HG03108 (cell line): Measurements from ENCODE around the gene MUC5B.
"Not testable (repeated sequence)": the region's sequence is repeated elsewhere in the genome, so short reads cannot be mapped to it uniquely, and the experiment has no call there.

ENCODE experiments used
- ATAC-seq: cut with Tn5 transposase; IDR thresholded peaks from one replicate; pipeline ENCODE4 v1.9.1; 2021; ENCODE audit warnings: moderate library complexity; ENCODE audit not compliant: unreplicated experiment

Gene MUC5B

DNA sequence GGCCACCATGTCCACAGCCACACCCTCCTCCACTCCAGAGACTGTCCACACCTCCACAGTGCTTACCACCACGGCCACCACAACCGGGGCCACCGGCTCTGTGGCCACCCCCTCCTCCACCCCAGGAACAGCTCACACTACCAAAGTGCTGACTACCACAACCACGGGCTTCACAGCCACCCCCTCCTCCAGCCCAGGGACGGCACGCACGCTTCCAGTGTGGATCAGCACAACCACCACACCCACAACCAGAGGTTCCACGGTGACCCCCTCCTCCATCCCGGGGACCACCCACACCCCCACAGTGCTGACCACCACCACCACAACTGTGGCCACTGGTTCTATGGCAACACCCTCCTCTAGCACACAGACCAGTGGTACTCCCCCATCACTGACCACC is 21.7 kb downstream of the MUC5B start:
- not testable (repeated sequence) for ATAC-seq

GRCh38 chr11:1245717-1246116 is 22.9 kb downstream of the MUC5B start:
- ATAC-seq: not testable (repeated sequence)

DNA sequence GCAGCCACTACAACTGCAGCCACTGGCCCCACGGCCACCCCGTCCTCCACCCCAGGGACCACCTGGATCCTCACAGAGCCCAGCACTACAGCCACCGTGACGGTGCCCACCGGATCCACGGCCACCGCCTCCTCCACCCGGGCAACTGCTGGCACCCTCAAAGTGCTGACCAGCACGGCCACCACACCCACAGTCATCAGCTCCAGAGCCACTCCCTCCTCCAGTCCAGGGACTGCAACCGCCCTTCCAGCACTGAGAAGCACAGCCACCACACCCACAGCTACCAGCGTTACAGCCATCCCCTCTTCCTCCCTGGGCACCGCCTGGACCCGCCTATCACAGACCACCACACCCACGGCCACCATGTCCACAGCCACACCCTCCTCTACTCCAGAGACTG is 23.4 kb downstream of the MUC5B start:
- ATAC-seq: not testable (repeated sequence)

- not testable (repeated sequence) for ATAC-seq
Observed at GRCh38 chr11:1247026-1247425, 24.2 kb downstream of the MUC5B start.

DNA sequence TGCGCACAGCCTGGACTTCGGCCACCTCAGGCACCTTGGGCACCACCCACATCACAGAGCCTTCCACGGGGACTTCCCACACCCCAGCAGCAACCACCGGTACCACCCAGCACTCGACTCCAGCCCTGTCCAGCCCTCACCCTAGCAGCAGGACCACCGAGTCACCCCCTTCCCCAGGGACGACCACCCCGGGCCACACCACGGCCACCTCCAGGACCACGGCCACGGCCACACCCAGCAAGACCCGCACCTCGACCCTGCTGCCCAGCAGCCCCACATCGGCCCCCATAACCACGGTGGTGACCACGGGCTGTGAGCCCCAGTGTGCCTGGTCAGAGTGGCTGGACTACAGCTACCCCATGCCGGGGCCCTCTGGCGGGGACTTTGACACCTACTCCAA is 26.1 kb downstream of the MUC5B start:
- ATAC-seq: not testable (repeated sequence)

DNA sequence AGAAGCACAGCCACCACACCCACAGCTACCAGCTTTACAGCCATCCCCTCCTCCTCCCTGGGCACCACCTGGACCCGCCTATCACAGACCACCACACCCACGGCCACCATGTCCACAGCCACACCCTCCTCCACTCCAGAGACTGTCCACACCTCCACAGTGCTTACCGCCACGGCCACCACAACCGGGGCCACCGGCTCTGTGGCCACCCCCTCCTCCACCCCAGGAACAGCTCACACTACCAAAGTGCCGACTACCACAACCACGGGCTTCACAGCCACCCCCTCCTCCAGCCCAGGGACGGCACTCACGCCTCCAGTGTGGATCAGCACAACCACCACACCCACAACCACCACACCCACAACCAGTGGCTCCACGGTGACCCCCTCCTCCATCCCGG is 27.5 kb downstream of the MUC5B start:
- not testable (repeated sequence) for ATAC-seq

DNA sequence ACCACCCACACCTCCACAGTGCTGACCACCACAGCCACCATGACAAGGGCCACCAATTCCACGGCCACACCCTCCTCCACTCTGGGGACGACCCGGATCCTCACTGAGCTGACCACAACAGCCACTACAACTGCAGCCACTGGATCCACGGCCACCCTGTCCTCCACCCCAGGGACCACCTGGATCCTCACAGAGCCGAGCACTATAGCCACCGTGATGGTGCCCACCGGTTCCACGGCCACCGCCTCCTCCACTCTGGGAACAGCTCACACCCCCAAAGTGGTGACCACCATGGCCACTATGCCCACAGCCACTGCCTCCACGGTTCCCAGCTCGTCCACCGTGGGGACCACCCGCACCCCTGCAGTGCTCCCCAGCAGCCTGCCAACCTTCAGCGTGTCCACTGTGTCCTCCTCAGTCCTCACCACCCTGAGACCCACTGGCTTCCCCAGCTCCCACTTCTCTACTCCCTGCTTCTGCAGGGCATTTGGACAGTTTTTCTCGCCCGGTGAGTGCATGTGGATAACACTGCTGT is 28.4 kb downstream of the MUC5B start:
- ATAC-seq: no peak

- ATAC-seq: no peak
Observed at GRCh38 chr11:1252371-1253102, 29.7 kb downstream of the MUC5B start.

- ATAC-seq: no peak
Observed at GRCh38 chr11:1253103-1253485, 30.2 kb downstream of the MUC5B start.

GRCh38 chr11:1254086-1254648 is 31.3 kb downstream of the MUC5B start:
- no peak for ATAC-seq

- no peak for ATAC-seq
Observed at GRCh38 chr11:1254733-1255132, 31.9 kb downstream of the MUC5B start.

- ATAC-seq: no peak
Observed at GRCh38 chr11:1255151-1255550, 32.3 kb downstream of the MUC5B start.

- no peak for ATAC-seq
Observed at GRCh38 chr11:1256257-1257045, 33.6 kb downstream of the MUC5B start.

GRCh38 chr11:1257366-1257765 is 34.5 kb downstream of the MUC5B start:
- ATAC-seq: no peak

DNA sequence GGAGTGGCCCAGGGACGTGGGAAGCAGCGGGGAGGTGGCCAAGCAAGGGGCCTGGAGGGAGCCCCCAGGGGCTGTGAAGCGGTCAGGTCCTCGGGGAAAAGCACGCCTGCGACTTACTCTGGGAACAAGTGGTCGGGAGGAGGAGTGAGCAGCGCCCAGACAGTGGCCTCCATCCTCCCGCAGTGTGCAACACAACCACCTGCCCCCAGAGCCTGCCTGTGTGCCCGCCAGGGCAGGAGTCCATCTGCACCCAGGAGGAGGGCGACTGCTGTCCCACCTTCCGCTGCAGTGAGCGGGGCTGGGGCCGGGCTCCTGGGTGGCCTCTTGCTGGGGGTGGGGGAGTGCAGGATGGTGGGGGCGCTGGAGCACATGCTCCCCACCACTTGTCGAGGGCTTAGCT is 35.0 kb downstream of the MUC5B start:
- ATAC-seq: no peak

GRCh38 chr11:1258401-1259075 is 35.7 kb downstream of the MUC5B start:
- no peak for ATAC-seq

DNA sequence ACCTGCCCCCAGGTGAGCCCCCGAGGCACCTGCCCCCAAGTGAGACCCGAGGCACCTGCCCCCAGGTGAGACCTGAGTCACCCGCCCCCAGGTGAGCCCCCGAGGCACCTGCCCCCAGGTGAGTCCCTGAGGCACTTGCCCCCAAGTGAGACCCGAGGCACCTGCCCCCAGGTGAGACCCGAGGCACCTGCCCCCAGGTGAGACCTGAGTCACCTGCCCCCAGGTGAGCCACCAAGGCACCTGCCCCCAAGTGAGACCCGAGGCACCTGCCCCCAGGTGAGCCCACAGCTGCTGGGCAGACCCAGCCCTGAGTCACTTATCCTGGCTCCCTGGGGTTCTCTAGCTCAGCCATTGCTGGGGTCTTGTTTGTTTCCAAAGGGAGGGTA is 36.2 kb downstream of the MUC5B start:
- no peak for ATAC-seq

GRCh38 chr11:1259561-1259960 is 36.7 kb downstream of the MUC5B start:
- ATAC-seq: no peak

DNA sequence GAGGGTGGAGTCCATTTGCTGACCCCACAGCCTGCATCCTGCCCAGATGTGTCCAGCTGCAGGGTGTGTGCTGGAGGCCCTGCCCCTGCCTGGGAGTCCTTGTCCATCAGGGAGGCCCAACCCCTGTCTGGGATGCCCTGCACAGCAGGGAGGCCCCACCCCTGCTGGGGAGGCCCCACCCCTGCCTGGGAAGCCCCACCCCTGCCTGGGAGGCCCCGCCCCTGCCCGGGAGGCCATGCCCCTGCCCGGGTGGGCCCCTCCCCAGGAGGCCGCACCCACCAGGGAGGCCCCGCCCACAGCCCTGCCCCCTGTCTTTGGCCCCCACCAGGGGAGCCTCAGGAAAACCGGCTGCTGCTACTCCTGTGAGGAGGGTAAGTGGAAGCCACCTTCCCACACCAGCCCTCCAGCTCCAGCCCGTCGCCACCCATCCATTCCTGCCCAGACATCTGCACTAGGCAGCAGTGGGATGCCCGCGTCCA is 37.2 kb downstream of the MUC5B start:
- no peak for ATAC-seq

DNA sequence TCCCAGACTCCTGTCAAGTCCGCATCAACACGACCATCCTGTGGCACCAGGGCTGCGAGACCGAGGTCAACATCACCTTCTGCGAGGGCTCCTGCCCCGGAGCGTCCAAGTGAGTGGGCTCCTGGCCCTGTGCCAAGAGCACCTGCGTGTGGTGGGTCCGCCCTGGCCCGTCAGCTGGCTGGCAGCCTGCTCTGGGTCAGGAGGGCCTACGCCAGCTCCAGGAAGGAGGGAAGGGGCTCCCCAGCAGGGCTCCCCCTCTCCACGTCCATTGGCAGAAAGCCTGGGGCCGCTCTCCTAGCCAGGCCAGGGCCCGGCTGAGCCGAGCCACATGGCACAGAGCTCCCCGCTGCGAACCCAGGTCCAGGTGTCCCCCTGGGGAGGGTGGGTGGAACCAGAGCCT is 37.8 kb downstream of the MUC5B start:
- no peak for ATAC-seq
